H1 (cell line): Measurements from ENCODE around the gene SFMBT2. TPM values are rescaled to one million over a fixed set of nuclear protein-coding genes. Genes with fewer than 3 reads are reported as not detected.

Source experiments
- CTCF ChIA-PET: fragments of 300-600 bp; sonication (Branson Sonifier 250); formaldehyde crosslinking; loops from one replicate; lab custom pipeline; 2021; ENCODE audit not compliant: partially characterized antibody; lab: Charles Lee
- POLR2A ChIA-PET: fragments of 300-600 bp; sonication (Branson Sonifier 250); formaldehyde crosslinking; loops from one replicate; lab custom pipeline; 2021; ENCODE audit warnings: inconsistent platforms; ENCODE audit not compliant: partially characterized antibody; lab: Charles Lee
- DNase-seq, 2 experiments: peaks; one replicate each; pipeline versions ENCODE4 v3.0.0 to v3.0.0-alpha.2; 2010 to 2022; ENCODE audit warnings: low spot score in 2 of 2, low read depth in 1 of 2, mixed read lengths in 1 of 2
- FAIRE-seq: peaks from 2 replicates; lab custom pipeline; 2011; peaks lifted over from hg19 to GRCh38; lab: Jason Lieb, UNC
- H2AFZ ChIP-seq: 2 replicates; pipeline ENCODE4 v1.8.1; 2012; ENCODE audit warnings: low read length, inconsistent platforms
- H2AK5ac ChIP-seq: 2 replicates; pipeline ENCODE4 v1.6.1; 2013; ENCODE audit warnings: low read depth, low read length
- H2BK120ac ChIP-seq: replicated peaks from 2 replicates; pipeline ENCODE3; 2013; ENCODE audit warnings: low read depth, low read length, inconsistent platforms
- H2BK12ac ChIP-seq: 2 replicates; pipeline ENCODE4 v1.6.1; 2013; ENCODE audit warnings: low read depth, low read length
- H2BK15ac ChIP-seq: 2 replicates; pipeline ENCODE4 v1.6.1; 2013; ENCODE audit warnings: low read length
- H2BK20ac ChIP-seq: 2 replicates; pipeline ENCODE4 v1.6.1; 2013; ENCODE audit warnings: low read length
- H2BK5ac ChIP-seq: 2 replicates; pipeline ENCODE4 v1.6.1; 2013; ENCODE audit warnings: low read depth, low read length
- H3K14ac ChIP-seq: 2 replicates; pipeline ENCODE4 v1.6.1; 2013; ENCODE audit warnings: inconsistent platforms; ENCODE audit not compliant: insufficient read length
- H3K18ac ChIP-seq: 2 replicates; pipeline ENCODE4 v1.6.1; 2013; ENCODE audit warnings: low read length; ENCODE audit errors: extremely low read depth
- H3K23ac ChIP-seq: 2 replicates; pipeline ENCODE4 v1.6.1; 2013; ENCODE audit warnings: inconsistent platforms; ENCODE audit not compliant: insufficient read length
- H3K23me2 ChIP-seq: 2 replicates; pipeline ENCODE4 v1.6.1; 2013; ENCODE audit warnings: low read depth, low read length
- H3K27ac ChIP-seq: 2 replicates; pipeline ENCODE4 v1.6.1; 2011; ENCODE audit warnings: low read depth, low read length, inconsistent platforms
- H3K27me3 ChIP-seq, 4 experiments: replicated peaks in 1 of 4; 1 replicate in 1 of 4; 2 replicates in 3 of 4; pipeline versions ENCODE4 v1.6.1 to v1.8.1; 2011 to 2013; ENCODE audit warnings: low read length in 3 of 4, mild to moderate bottlenecking in 3 of 4, inconsistent platforms in 2 of 4, mixed read lengths in 2 of 4, moderate library complexity in 1 of 4; ENCODE audit not compliant: control insufficient read depth in 3 of 4, insufficient read depth in 3 of 4; ENCODE audit errors: extremely low read depth in 1 of 4
- H3K36me3 ChIP-seq, 4 experiments: 2 replicates each; pipeline versions ENCODE4 v1.6.1 to v1.8.1; 2011 to 2013; ENCODE audit warnings: mild to moderate bottlenecking in 4 of 4, low read length in 3 of 4, moderate library complexity in 2 of 4, control low read depth in 1 of 4, inconsistent platforms in 1 of 4; ENCODE audit not compliant: insufficient read depth in 4 of 4, control insufficient read depth in 2 of 4
- H3K4ac ChIP-seq: replicated peaks from 2 replicates; pipeline ENCODE3; 2013; ENCODE audit warnings: low read length, low read depth, mixed read lengths, inconsistent platforms; ENCODE audit not compliant: insufficient read length
- H3K4me1 ChIP-seq, 4 experiments: replicated peaks in 1 of 4; 1 replicate in 1 of 4; 2 replicates in 3 of 4; pipeline versions ENCODE4 v1.6.1 to v1.8.1; 2011 to 2013; ENCODE audit warnings: low read length in 3 of 4, inconsistent platforms in 2 of 4, mixed read lengths in 1 of 4; ENCODE audit not compliant: insufficient read depth in 4 of 4, control insufficient read depth in 3 of 4
- H3K4me2 ChIP-seq, 2 experiments: 2 replicates each; pipeline versions ENCODE4 v1.6.1 to v1.8.1; 2011 to 2013; ENCODE audit warnings: low read depth in 2 of 2, low read length in 2 of 2, control low read depth in 1 of 2, inconsistent platforms in 1 of 2, mild to moderate bottlenecking in 1 of 2; ENCODE audit not compliant: insufficient read depth in 1 of 2
- H3K4me3 ChIP-seq, 4 experiments: fragments of 200-600, 300-600 bp in 1 of 4; sonication (generic), shearing (Covaris generic), sonication (Bioruptor Twin) in 1 of 4; 2 replicates each; pipeline versions ENCODE4 v1.5.1 to v1.8.1; 2011 to 2016; ENCODE audit warnings: low read length in 4 of 4, low read depth in 3 of 4, control low read depth in 2 of 4, inconsistent platforms in 2 of 4, mild to moderate bottlenecking in 2 of 4, mixed read lengths in 1 of 4, moderate library complexity in 1 of 4; ENCODE audit not compliant: insufficient read depth in 2 of 4; ENCODE audit errors: extremely low read depth in 1 of 4
- H3K56ac ChIP-seq: replicated peaks from 2 replicates; pipeline ENCODE3; 2013; ENCODE audit warnings: low read depth, mild to moderate bottlenecking, mixed read lengths, low read length, inconsistent platforms; ENCODE audit not compliant: insufficient read length
- H3K79me1 ChIP-seq: 2 replicates; pipeline ENCODE4 v1.6.1; 2013; ENCODE audit warnings: low read depth, low read length, control low read depth
- H3K79me2 ChIP-seq, 2 experiments: 2 replicates each; pipeline versions ENCODE4 v1.6.1 to v1.8.1; 2012 to 2013; ENCODE audit warnings: low read length in 2 of 2, mild to moderate bottlenecking in 2 of 2, inconsistent platforms in 1 of 2; ENCODE audit not compliant: insufficient read depth in 2 of 2, control insufficient read depth in 1 of 2
- H3K9ac ChIP-seq, 4 experiments: replicated peaks in 1 of 4; 1 replicate in 1 of 4; 2 replicates in 3 of 4; pipeline versions ENCODE4 v1.6.1 to v1.8.1; 2011 to 2013; ENCODE audit warnings: low read depth in 3 of 4, low read length in 3 of 4, control low read depth in 2 of 4, mild to moderate bottlenecking in 2 of 4, moderate library complexity in 2 of 4, inconsistent platforms in 1 of 4; ENCODE audit errors: extremely low read depth in 1 of 4
- H3K9me3 ChIP-seq, 2 experiments: 2 replicates each; pipeline versions ENCODE4 v1.6.1 to v1.8.1; 2012 to 2013; ENCODE audit warnings: mild to moderate bottlenecking in 2 of 2, moderate library complexity in 2 of 2, control low read depth in 1 of 2, inconsistent platforms in 1 of 2, low read depth in 1 of 2, low read length in 1 of 2, mixed read lengths in 1 of 2; ENCODE audit not compliant: insufficient read depth in 2 of 2
- H4K20me1 ChIP-seq, 2 experiments: replicated peaks in 1 of 2; 2 replicates each; pipeline versions ENCODE3 to v1.8.1; 2011 to 2013; ENCODE audit warnings: inconsistent platforms in 2 of 2, low read length in 2 of 2, mild to moderate bottlenecking in 1 of 2; ENCODE audit not compliant: insufficient read depth in 2 of 2, control insufficient read depth in 1 of 2
- H4K5ac ChIP-seq: 2 replicates; pipeline ENCODE4 v1.6.1; 2013; ENCODE audit warnings: low read length, low read depth, mixed read lengths, inconsistent platforms; ENCODE audit not compliant: insufficient read length
- H4K8ac ChIP-seq: 2 replicates; pipeline ENCODE4 v1.8.0; 2013; ENCODE audit warnings: mild to moderate bottlenecking, moderate library complexity, low read length, inconsistent platforms; ENCODE audit not compliant: insufficient read depth; ENCODE audit errors: extremely low read depth
- H4K91ac ChIP-seq: replicated peaks from 2 replicates; pipeline ENCODE3; 2013; ENCODE audit warnings: low read length, mixed read lengths, inconsistent platforms; ENCODE audit not compliant: insufficient read length
- ASH2L ChIP-seq: fragments of 200-600, 300-600 bp; sonication (generic); IDR thresholded peaks from one replicate; pipeline ENCODE4 v1.7.1; 2017; ENCODE audit warnings: low read length
- POU5F1 ChIP-seq: IDR thresholded peaks from 2 replicates; pipeline ENCODE4 v1.6.1; 2011; ENCODE audit warnings: low read depth, mild to moderate bottlenecking, low read length, moderate library complexity
- SIRT6 ChIP-seq: IDR thresholded peaks from one replicate; pipeline ENCODE4 v1.7.1; 2012; ENCODE audit warnings: low read length, inconsistent platforms
- TAF7 ChIP-seq: optimal IDR thresholded peaks from 2 replicates; pipeline ENCODE3; 2011; ENCODE audit warnings: low read depth, mild to moderate bottlenecking, inconsistent platforms, low read length, moderate library complexity, borderline replicate concordance
- TCF12 ChIP-seq: IDR thresholded peaks from 2 replicates; pipeline ENCODE4 v1.6.1; 2011; ENCODE audit warnings: low read depth, mild to moderate bottlenecking, low read length
- ZNF274 ChIP-seq: IDR thresholded peaks from 2 replicates; pipeline ENCODE4 v1.7.0; 2012; ENCODE audit warnings: low read length, borderline replicate concordance; ENCODE audit errors: extremely low read depth
- WGBS, 2 experiments: shearing (Covaris generic) in 1 of 2; methylation state at CpG; one replicate each; pipeline versions ENCODE4 v1.1.6 to v1.1.7; 2013 to 2015; ENCODE audit warnings: low lambda C conversion rate in 2 of 2, mixed read lengths in 2 of 2, inconsistent platforms in 1 of 2, low coverage in 1 of 2, missing lambda C conversion rate in 1 of 2; ENCODE audit not compliant: insufficient replicate concordance in 2 of 2, insufficient coverage in 1 of 2, insufficient read length in 1 of 2; ENCODE audit errors: extremely low coverage in 1 of 2, missing lambda C conversion rate in 1 of 2; 5-methylcytosine and 5-hydroxymethylcytosine counted together
- polyA plus RNA-seq, 7 experiments: library from polyadenylated mRNA; depleted of rRNA in 3 of 7; stranded (reverse) in 5 of 7; unstranded in 2 of 7; fragments of >200 nt in 5 of 7; fragments of 200-250 nt in 2 of 7; gene quantifications; 1 replicate in 5 of 7; 2 replicates in 1 of 7; 4 replicates in 1 of 7; pipeline versions ENCODE4 v1.2.1 to v1.2.3, GENCODE V29; 2011 to 2013; ENCODE audit warnings: missing spikeins in 2 of 7, mixed read lengths in 2 of 7
- total RNA-seq: library from RNA; stranded (reverse); fragmentation: NEBNext Ultra II Directional; extraction: Animal tissue kit (Norgen Biotek cat#: 25700); gene quantifications from 2 replicates; pipeline ENCODE4 v1.2.1, GENCODE V29; 2021
- TF ChIP-seq, protein P1 (sequence below), 3 experiments: IDR thresholded peaks; 1 replicate in 2 of 3; 2 replicates in 1 of 3; pipeline versions ENCODE4 v1.5.1 to v1.6.1; 2011; ENCODE audit warnings: low read length in 3 of 3, mild to moderate bottlenecking in 3 of 3, inconsistent platforms in 2 of 3, low read depth in 1 of 3, moderate library complexity in 1 of 3; ENCODE audit not compliant: insufficient read depth in 1 of 3; ENCODE audit errors: control extremely low read depth in 1 of 3
- TF ChIP-seq, protein P2 (sequence below): IDR thresholded peaks from 2 replicates; pipeline ENCODE4 v1.6.1; 2012; ENCODE audit warnings: inconsistent platforms
- TF ChIP-seq, protein P3 (sequence below): IDR thresholded peaks from 2 replicates; pipeline ENCODE4 v1.6.1; 2011; ENCODE audit warnings: low read depth, mild to moderate bottlenecking, low read length; ENCODE audit not compliant: insufficient read depth

SFMBT2 gene
- total and polyA plus RNA-seq, 2 of the 8 experiments (the other 6 are each of a cell fraction or from before 2014, with no cell fraction given): 2.9 to 11.0 TPM

DNA sequence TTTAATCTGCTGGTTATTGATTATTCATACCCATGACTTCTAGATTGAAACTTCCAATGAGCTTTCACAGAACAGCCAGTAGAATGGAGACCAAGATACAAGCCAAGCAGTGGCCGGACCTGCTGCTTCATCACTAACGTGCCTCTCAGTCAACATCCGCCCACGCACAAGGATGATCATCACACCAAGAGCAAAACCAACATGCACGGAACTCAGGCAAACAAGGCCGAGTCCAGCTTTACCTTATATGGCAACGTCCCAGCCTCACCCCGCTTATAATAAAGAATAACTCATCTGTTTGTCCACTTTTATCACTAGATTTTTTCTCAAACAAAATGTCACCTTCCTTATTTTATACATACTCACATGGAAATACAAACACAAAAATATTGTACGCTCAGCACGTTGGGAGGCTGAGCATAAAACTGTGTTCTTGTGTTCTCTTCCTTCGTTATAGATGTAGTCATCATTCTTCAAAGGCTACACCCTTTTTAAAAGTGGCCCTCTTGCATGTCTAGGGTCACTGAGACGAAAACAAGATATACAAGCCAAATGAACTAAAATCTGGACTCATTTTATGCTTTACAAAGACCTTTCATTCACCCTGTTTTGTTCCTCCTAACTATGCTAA is 122.7 kb downstream of the SFMBT2 start:
- H3K27ac ChIP-seq: no peak overlapping the region
- no peak overlapping the region for H4K8ac ChIP-seq
- no peaks in the 10 kb centered on the region for H3K36me3 ChIP-seq
- H3K4me2 ChIP-seq: no peak overlapping the region
- H3K23ac ChIP-seq: no peak overlapping the region
- peaks cover 2% of the 10 kb centered on the region; the same call in 1 of the 2 replicates for H3K23me2 ChIP-seq
- H2AK5ac ChIP-seq: no peak overlapping the region
- H3K4me1 ChIP-seq: peaks cover 0 to 4% (median 2%) of the 10 kb centered on the region in 4 experiments; a peak in 1 of 7 replicates
- H3K4me3 ChIP-seq: no peak overlapping the region
- H3K27me3 ChIP-seq: no peaks in the 10 kb centered on the region
- no peak overlapping the region for H2BK15ac ChIP-seq
- FAIRE-seq (no peak), DNase-seq (no peak)
- peaks cover 2% of the 10 kb centered on the region; the same call in 1 of the 2 replicates for H3K79me1 ChIP-seq
- CTCF ChIA-PET: interaction anchor here (2.1 kb wide), 1 partner anchor 13 kb away, joined by 17 read pairs; no protein-coding TSS in a partner anchor
- no peak overlapping the region for H4K91ac ChIP-seq
- H4K20me1 ChIP-seq: no peaks in the 10 kb centered on the region
- WGBS, 2 experiments: 93% methylated on average over 12 of the region's 12 CpGs; no CpG with 5 or more reads in 1 of the 2 experiments
- H3K18ac ChIP-seq: no peak overlapping the region
- POLR2A ChIA-PET: no interaction called here
- no peak overlapping the region for H3K56ac ChIP-seq
- no peak overlapping the region for H4K5ac ChIP-seq
- no peak overlapping the region for H3K4ac ChIP-seq
- H2BK12ac ChIP-seq: no peak overlapping the region
- no peak overlapping the region for H3K9ac ChIP-seq
- no peak overlapping the region for H2BK5ac ChIP-seq
- no peak overlapping the region for H2BK120ac ChIP-seq
- no peaks in the 10 kb centered on the region for H3K9me3 ChIP-seq
- no peak overlapping the region for H2AFZ ChIP-seq
- H3K14ac ChIP-seq: no peak overlapping the region
- H2BK20ac ChIP-seq: no peak overlapping the region
- peaks cover 3 to 9% of the 10 kb centered on the region in 2 experiments; a peak in 3 of 4 replicates for H3K79me2 ChIP-seq
- TF ChIP-seq TCF12 (no peak), ASH2L (no peak), SIRT6 (no peak), TAF7 (no peak), POU5F1 (no peak), ZNF274 (no peak)
- TF ChIP-seq, protein P1, sequence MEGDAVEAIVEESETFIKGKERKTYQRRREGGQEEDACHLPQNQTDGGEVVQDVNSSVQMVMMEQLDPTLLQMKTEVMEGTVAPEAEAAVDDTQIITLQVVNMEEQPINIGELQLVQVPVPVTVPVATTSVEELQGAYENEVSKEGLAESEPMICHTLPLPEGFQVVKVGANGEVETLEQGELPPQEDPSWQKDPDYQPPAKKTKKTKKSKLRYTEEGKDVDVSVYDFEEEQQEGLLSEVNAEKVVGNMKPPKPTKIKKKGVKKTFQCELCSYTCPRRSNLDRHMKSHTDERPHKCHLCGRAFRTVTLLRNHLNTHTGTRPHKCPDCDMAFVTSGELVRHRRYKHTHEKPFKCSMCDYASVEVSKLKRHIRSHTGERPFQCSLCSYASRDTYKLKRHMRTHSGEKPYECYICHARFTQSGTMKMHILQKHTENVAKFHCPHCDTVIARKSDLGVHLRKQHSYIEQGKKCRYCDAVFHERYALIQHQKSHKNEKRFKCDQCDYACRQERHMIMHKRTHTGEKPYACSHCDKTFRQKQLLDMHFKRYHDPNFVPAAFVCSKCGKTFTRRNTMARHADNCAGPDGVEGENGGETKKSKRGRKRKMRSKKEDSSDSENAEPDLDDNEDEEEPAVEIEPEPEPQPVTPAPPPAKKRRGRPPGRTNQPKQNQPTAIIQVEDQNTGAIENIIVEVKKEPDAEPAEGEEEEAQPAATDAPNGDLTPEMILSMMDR (IDR thresholded peaks at IDR 0.05; ENCODE audit: control extremely low read depth in 1 of 3, insufficient read depth in 1 of 3, low read depth in 1 of 3, low read length in 3 of 3): no peak
- TF ChIP-seq, protein P2, sequence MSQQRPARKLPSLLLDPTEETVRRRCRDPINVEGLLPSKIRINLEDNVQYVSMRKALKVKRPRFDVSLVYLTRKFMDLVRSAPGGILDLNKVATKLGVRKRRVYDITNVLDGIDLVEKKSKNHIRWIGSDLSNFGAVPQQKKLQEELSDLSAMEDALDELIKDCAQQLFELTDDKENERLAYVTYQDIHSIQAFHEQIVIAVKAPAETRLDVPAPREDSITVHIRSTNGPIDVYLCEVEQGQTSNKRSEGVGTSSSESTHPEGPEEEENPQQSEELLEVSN: no peak
- TF ChIP-seq, protein P3, sequence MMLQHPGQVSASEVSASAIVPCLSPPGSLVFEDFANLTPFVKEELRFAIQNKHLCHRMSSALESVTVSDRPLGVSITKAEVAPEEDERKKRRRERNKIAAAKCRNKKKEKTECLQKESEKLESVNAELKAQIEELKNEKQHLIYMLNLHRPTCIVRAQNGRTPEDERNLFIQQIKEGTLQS: no peak
